OCI-LY1 (cell line): ENCODE data around the gene NOXA1.

Experiments
- H2AFZ ChIP-seq: fragments of 200-600 bp; sonication (generic), shearing (Covaris generic); 2 replicates; pipeline ENCODE4 v1.6.0; 2014; ENCODE audit warnings: antibody characterized with exemption, mild to moderate bottlenecking, low read length
- H3F3A ChIP-seq: fragments of 200-600 bp; sonication (generic), shearing (Covaris generic); 2 replicates; pipeline ENCODE4 v1.6.0; 2014; ENCODE audit warnings: mild to moderate bottlenecking, antibody characterized with exemption, low read length, moderate library complexity; ENCODE audit not compliant: insufficient read depth
- H3K27ac ChIP-seq: fragments of 200-600 bp; sonication (generic); 2 replicates; pipeline ENCODE4 v1.5.1; 2014; ENCODE audit warnings: low read length, mixed run types, mild to moderate bottlenecking, low read depth; ENCODE audit not compliant: poor library complexity, severe bottlenecking
- H3K27me3 ChIP-seq: fragments of 200-600 bp; sonication (generic); 2 replicates; pipeline ENCODE4 v1.6.0; 2014; ENCODE audit warnings: antibody characterized with exemption, mild to moderate bottlenecking, low read length, moderate library complexity; ENCODE audit not compliant: insufficient read depth
- H3K36me3 ChIP-seq: fragments of 200-600 bp; sonication (generic); 2 replicates; pipeline ENCODE4 v1.6.1; 2014; ENCODE audit warnings: mild to moderate bottlenecking, antibody characterized with exemption, low read length, moderate library complexity, mixed read lengths; ENCODE audit not compliant: insufficient read depth
- H3K4me1 ChIP-seq: fragments of 200-600 bp; sonication (generic); 2 replicates; pipeline ENCODE4 v1.5.1; 2014; ENCODE audit warnings: mild to moderate bottlenecking, low read length, moderate library complexity; ENCODE audit not compliant: insufficient read depth, severe bottlenecking
- H3K4me2 ChIP-seq: fragments of 200-600 bp; sonication (generic), shearing (Covaris generic); 2 replicates; pipeline ENCODE4 v1.6.1; 2014; ENCODE audit warnings: low read length
- H3K4me3 ChIP-seq: fragments of 200-600 bp; sonication (generic); 2 replicates; pipeline ENCODE4 v1.5.1; 2014; ENCODE audit warnings: low read length, low read depth, mild to moderate bottlenecking, mixed read lengths; ENCODE audit not compliant: poor library complexity, severe bottlenecking
- H3K79me2 ChIP-seq: fragments of 200-600 bp; shearing (Covaris generic); 2 replicates; pipeline ENCODE4 v1.6.1; 2016; ENCODE audit warnings: mixed run types, low read length, mixed read lengths; ENCODE audit not compliant: insufficient read depth
- H3K9ac ChIP-seq: fragments of 200-600 bp; sonication (generic), shearing (Covaris generic); 2 replicates; pipeline ENCODE4 v1.6.1; 2014; ENCODE audit warnings: mild to moderate bottlenecking, low read length, mixed read lengths
- H3K9me2 ChIP-seq: fragments of 200-600 bp; sonication (generic), shearing (Covaris generic); 2 replicates; pipeline ENCODE4 v1.6.1; 2014; ENCODE audit warnings: low read depth, mild to moderate bottlenecking, low read length, mixed read lengths
- H3K9me3 ChIP-seq: fragments of 200-600 bp; shearing (Covaris generic); 2 replicates; pipeline ENCODE4 v1.6.1; 2014; ENCODE audit warnings: low read length, mixed read lengths
- H4K20me1 ChIP-seq: fragments of 200-600 bp; sonication (generic), shearing (Covaris generic); 2 replicates; pipeline ENCODE4 v1.6.0; 2016; ENCODE audit warnings: mild to moderate bottlenecking, low read length; ENCODE audit not compliant: insufficient read depth
- CTCF ChIP-seq: fragments of 200-600 bp; sonication (generic), shearing (Covaris generic); IDR thresholded peaks from 2 replicates; pipeline ENCODE4 v1.5.1; 2017; ENCODE audit warnings: mild to moderate bottlenecking, antibody characterized with exemption, low read length, moderate library complexity, mixed read lengths
- EZH2 ChIP-seq: fragments of 200-600 bp; sonication (generic), shearing (Covaris generic); IDR thresholded peaks from 2 replicates; pipeline ENCODE4 v1.8.0; 2017; ENCODE audit warnings: borderline replicate concordance, mixed run types, mild to moderate bottlenecking, antibody characterized with exemption, low read length, moderate library complexity, mixed read lengths

The NOXA1 gene

GRCh38 chr9:137446851-137447471 is 23.8 kb downstream of the NOXA1 start:
- Histone ChIP-seq H3K9me3 (no peaks in the 10 kb centered on the region), H3K4me2 (no peak overlapping the region), H3F3A (no peaks in the 10 kb centered on the region), H3K36me3 (0 out of 2 replicates have a peak, but pooled peaks cover 4% of the 10 kb centered on the region), H4K20me1 (no peaks in the 10 kb centered on the region), H3K79me2 (no peaks in the 10 kb centered on the region), H3K27me3 (no peaks in the 10 kb centered on the region; the same call in 1 of the 2 replicates), H3K9ac (no peak overlapping the region), H3K27ac (no peak overlapping the region), H3K9me2 (no peaks in the 10 kb centered on the region), H3K4me3 (no peak overlapping the region), H2AFZ (no peak overlapping the region), H3K4me1 (peaks cover 2% of the 10 kb centered on the region)
- no peak for TF ChIP-seq CTCF
- TF ChIP-seq EZH2 = no peak

GRCh38 chr9:137447722-137448601 is 24.8 kb downstream of the NOXA1 start:
- Histone ChIP-seq H3K79me2 (no peaks in the 10 kb centered on the region), H3K36me3 (peaks cover 11% of the 10 kb centered on the region), H3K4me2 (no peak overlapping the region), H3K27me3 (no peaks in the 10 kb centered on the region; the same call in 1 of the 2 replicates), H3K9me3 (no peaks in the 10 kb centered on the region), H3F3A (no peaks in the 10 kb centered on the region), H3K27ac (no peak overlapping the region), H2AFZ (no peak overlapping the region), H3K4me1 (peaks cover 2% of the 10 kb centered on the region), H3K9ac (no peak overlapping the region), H3K4me3 (no peak overlapping the region), H4K20me1 (no peaks in the 10 kb centered on the region), H3K9me2 (no peaks in the 10 kb centered on the region)
- TF ChIP-seq CTCF (no peak), EZH2 (no peak)

GRCh38 chr9:137448602-137448962 is 25.4 kb downstream of the NOXA1 start:
- Histone ChIP-seq H3K4me3 (no peak overlapping the region), H3F3A (no peaks in the 10 kb centered on the region), H3K27ac (no peak overlapping the region), H3K4me2 (no peak overlapping the region), H2AFZ (no peak overlapping the region), H3K9me2 (no peaks in the 10 kb centered on the region), H3K27me3 (no peaks in the 10 kb centered on the region; the same call in 1 of the 2 replicates), H3K9ac (no peak overlapping the region), H3K79me2 (no peaks in the 10 kb centered on the region), H3K9me3 (no peaks in the 10 kb centered on the region), H4K20me1 (no peaks in the 10 kb centered on the region), H3K36me3 (peaks cover 16% of the 10 kb centered on the region), H3K4me1 (peaks cover 2% of the 10 kb centered on the region)
- no peak for TF ChIP-seq EZH2
- no peak for TF ChIP-seq CTCF
